ENCODE results near the gene MTUS2.

Gene MTUS2

DNA sequence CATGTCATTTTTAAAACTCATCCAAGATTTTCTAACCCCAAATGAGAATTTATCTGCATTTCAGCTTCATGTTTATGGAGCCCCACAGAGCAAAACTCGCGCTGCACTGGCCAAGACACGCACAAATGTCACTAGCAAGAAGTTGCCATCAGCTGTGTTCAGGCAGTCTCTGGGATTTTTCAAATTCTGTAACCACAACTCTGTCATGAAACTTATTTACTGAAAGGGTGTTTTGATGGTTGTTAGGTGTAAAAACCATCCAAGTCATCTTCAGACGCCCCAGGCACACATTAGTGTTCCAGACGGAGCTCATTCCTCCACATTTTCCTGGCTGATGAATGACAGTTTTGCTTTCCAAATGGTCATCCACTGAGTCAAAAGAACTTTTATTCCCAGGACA lies 712.0 kb downstream of the MTUS2 start:
- H3K4me3 ChIP-seq (ENCODE audit: low read length) = no peak overlapping the region
- TF ChIP-seq, protein P1, sequence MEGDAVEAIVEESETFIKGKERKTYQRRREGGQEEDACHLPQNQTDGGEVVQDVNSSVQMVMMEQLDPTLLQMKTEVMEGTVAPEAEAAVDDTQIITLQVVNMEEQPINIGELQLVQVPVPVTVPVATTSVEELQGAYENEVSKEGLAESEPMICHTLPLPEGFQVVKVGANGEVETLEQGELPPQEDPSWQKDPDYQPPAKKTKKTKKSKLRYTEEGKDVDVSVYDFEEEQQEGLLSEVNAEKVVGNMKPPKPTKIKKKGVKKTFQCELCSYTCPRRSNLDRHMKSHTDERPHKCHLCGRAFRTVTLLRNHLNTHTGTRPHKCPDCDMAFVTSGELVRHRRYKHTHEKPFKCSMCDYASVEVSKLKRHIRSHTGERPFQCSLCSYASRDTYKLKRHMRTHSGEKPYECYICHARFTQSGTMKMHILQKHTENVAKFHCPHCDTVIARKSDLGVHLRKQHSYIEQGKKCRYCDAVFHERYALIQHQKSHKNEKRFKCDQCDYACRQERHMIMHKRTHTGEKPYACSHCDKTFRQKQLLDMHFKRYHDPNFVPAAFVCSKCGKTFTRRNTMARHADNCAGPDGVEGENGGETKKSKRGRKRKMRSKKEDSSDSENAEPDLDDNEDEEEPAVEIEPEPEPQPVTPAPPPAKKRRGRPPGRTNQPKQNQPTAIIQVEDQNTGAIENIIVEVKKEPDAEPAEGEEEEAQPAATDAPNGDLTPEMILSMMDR (conservative IDR thresholded peaks at IDR 0.05; ENCODE audit: low read depth, low read length) = no peak
- DNase-seq (ENCODE audit: low read depth) = no peak

DNA sequence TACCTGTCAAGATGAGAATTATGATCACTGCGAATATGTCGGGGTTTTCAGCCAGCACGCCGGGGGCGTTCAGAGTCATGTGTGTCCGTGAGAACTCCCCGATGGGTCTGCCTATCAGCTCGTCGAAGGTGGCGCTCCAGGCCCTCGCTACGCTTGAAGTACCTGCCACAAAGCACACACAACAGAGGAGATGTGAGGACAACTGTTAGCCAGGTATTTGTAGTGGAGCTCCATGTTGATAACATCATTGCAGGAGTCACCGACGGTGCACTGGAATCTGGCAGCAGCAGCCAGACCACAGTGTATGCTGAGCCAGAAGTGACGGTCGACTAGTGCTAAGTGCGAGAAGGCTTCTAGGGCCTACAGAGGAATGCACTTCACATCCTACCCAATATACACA lies 712.7 kb downstream of the MTUS2 start:
- TF ChIP-seq, protein P1 (conservative IDR thresholded peaks at IDR 0.05; ENCODE audit: low read depth, low read length) = no peak
- no peak for DNase-seq (ENCODE audit: low read depth)
- H3K4me3 ChIP-seq (ENCODE audit: low read length) = no peak overlapping the region

DNA sequence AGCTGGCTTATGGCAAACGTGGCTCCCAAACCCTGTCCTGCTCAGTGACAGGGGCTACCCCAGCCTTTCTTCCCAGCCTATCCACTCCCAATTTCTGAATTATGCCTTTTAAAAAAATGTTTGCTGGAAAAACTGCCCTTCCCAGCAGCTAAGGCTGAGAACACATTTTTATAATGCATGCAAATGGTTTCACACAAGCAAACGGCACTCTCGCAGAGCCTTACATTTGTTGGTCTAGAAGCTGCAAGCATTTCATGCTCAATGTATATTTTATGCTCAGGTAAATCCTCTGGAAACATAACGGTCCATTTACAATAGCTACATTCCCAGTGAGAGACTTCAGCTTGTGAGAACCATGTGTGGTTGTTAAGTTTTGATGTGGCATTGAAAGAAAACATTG lies 713.9 kb downstream of the MTUS2 start:
- TF ChIP-seq, protein P1 (conservative IDR thresholded peaks at IDR 0.05; ENCODE audit: low read depth, low read length) = no peak
- H3K4me3 ChIP-seq (ENCODE audit: low read length) = no peak overlapping the region
- no peak for DNase-seq (ENCODE audit: low read depth)

DNA sequence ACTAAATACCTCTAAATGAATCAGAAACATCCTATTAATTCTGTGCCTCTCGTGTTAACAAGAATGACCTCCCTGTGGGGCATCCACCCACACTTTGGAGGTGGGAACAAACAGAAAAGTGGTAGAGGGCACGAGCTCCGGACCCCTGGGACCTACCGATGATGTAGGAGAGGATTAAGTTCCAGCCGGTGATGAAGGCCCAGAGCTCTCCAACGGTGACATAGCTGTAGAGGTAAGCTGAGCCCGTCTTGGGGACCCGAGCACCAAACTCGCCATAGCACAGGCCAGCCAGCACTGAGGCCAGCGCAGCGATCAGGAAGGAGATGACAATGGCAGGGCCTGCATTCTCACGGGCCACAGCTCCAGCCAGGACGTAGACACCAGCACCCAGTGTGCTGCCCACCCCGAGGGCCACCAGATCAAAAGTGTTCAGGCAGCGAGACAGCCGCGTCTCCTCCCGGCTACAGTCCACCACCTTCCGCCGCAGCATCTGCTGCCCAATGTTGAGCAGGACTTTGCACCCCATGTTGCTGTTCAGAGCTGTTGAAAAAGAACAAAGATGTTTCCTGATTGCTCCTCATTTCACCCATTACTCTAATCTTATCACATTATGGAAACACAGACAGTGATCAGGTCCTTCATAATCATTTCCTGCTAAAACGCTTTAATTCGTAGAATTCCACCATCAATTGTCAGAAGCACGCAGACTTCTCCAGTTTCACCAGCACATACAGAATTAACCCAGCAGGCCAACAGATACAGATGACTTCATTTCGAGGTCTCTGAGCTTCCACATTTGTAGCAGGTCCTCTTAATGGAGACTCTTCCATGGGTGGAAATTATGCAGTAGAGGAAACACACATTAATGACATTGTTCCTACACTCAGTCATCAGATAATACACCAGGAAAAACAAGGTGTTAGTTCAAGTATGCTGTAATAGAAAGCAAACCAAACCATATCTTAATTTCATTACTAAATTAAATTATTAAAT lies 715.8 kb downstream of the MTUS2 start:
- no peak overlapping the region for H3K4me3 ChIP-seq (ENCODE audit: low read length)
- TF ChIP-seq, protein P1 (conservative IDR thresholded peaks at IDR 0.05; ENCODE audit: low read depth, low read length) = no peak
- DNase-seq (ENCODE audit: low read depth) = no peak

DNA sequence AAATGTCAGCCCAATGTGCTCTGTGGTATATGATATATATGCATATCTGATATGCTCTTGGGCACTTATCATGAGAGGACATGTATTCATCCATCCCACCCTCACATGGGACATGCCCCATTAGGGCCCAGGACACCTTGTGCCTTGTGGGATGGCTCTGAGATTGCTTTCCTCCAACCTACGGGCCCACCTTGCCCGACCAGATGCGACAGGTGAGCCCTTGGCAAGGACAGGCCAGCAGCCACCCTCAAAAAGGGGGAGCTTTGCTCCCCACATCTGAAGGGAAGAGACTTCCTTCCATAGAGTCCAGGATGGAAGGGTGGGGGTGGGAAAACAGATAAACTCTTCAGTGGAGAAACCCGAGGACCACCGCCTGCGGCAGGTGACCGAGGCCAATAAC lies 716.7 kb downstream of the MTUS2 start:
- DNase-seq (ENCODE audit: low read depth) = no peak
- H3K4me3 ChIP-seq (ENCODE audit: low read length) = no peak overlapping the region
- TF ChIP-seq, protein P1 (conservative IDR thresholded peaks at IDR 0.05; ENCODE audit: low read depth, low read length) = no peak

DNA sequence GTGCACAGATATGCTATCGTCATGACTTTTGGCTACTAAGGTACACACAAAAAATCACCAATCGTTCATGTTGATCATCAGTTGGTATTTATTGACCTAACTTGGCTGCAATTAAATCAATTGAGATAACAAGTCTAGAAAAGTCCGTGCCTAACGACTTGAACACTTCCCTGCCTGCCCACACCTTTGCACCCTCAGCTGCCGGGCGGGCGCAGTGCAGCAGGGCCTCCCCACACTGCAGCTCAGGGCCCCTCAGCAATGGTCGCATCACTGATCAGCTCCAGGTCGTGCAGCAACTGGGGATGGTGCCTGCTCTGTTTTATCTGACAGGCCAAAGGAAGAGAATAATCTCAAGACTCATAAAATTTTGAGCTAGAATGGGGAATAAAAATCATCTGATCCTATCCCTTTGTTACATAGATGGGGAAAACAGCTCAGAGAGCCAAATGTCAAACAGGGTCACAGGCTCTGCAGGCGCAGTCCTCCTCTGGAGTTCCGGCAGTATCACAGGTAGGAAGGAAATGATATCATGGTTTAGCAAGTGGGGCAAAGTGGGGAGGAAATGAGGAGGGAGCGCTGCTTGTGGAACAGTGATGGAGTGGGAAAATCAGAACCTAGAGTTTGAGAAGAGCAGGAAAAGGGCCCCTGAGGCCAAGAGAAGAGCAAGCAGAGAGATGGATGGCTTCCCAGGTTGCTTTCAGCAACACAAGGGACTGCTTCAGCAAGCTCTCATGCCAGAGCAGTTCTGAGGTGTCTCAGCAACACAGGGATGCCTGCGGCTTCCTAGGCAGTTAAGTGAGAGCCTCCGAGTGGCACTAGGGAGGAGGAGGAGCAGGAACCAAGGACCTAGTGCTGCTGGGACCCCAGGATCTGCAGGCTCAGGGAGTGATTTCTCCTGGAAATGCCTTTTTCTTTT lies 717.9 kb downstream of the MTUS2 start:
- TF ChIP-seq, protein P1 (conservative IDR thresholded peaks at IDR 0.05; ENCODE audit: low read depth, low read length) = no peak
- no peak overlapping the region for H3K4me3 ChIP-seq (ENCODE audit: low read length)
- DNase-seq (ENCODE audit: low read depth) = no peak
